ENCODE measurements around the gene SMAD4. TPM values are rescaled to one million over a fixed set of nuclear protein-coding genes. Genes with fewer than 3 reads are reported as not detected.
A peak's percentile ranks its signal among the peaks of the same experiment; 100 is the strongest.

SMAD4 gene
- total RNA-seq, 2 donors from 2014 or later, result 57.5 to 102 TPM

DNA sequence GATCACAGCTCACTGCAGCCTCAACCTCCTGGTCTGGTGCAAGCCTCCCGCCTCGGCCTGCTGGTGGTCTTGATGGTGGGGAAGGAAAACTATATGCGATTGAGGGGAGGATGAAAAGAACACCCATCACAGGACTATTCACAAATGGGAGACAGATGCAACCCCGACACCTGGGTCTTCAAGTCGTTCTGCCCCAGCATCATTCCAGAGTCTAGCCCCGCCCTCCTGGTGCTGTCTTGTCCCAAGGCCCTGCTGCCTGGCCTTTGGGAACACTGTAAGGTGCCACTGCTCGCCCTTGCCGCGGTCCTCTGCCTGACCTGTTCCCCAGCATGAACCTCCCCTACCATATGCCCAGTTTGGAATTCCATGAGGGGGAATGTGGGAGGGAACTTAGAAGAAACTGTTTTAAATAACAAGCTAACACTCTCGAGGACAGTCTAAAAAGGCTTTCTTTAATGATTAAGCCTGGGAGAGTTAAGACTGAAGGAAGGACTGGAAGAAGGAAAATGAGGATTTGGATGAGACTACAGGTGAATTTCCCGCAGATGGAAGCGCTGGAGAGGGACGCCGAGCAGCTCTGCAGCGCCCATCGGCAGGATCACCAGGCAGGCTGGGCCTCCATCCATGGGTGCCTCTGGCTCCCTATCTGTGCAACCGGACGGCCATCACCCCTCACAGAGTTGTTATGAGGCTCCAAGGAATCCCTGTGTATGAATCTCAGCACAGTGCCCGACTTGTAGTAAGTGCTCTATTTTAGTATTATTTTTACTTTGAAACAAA, 92.4 kb downstream of the SMAD4 start:
- DNase-seq (ENCODE audit: low spot score), result peak; percentile 26
- no peak overlapping the region for H3K27ac ChIP-seq
- H3K4me1 ChIP-seq, result no peaks in the 10 kb centered on the region
- no peaks in the 10 kb centered on the region for H3K27me3 ChIP-seq
- H3K36me3 ChIP-seq, result no peaks in the 10 kb centered on the region
- H3K4me3 ChIP-seq, result no peak overlapping the region
- H3K9me3 ChIP-seq, result no peaks in the 10 kb centered on the region
- TF ChIP-seq, protein P1, sequence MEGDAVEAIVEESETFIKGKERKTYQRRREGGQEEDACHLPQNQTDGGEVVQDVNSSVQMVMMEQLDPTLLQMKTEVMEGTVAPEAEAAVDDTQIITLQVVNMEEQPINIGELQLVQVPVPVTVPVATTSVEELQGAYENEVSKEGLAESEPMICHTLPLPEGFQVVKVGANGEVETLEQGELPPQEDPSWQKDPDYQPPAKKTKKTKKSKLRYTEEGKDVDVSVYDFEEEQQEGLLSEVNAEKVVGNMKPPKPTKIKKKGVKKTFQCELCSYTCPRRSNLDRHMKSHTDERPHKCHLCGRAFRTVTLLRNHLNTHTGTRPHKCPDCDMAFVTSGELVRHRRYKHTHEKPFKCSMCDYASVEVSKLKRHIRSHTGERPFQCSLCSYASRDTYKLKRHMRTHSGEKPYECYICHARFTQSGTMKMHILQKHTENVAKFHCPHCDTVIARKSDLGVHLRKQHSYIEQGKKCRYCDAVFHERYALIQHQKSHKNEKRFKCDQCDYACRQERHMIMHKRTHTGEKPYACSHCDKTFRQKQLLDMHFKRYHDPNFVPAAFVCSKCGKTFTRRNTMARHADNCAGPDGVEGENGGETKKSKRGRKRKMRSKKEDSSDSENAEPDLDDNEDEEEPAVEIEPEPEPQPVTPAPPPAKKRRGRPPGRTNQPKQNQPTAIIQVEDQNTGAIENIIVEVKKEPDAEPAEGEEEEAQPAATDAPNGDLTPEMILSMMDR (IDR thresholded peaks at IDR 0.05), result no peak

DNA sequence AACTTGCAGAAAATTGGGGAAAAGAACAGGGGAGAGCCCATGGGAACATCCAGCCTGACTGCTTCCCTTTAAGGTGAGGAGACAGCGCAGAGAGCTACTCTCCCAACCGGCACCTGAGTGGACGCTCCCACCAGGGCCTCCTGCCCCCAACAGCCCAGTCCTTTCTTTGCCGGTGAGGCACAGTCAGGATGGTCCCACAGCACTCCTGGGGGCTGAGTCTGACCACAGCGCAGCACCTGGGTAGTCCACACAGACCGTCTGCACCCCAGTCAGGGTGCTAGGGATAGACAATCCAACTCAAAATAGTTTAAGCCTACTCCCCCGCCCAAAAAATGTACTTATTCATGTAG, 93.0 kb downstream of the SMAD4 start:
- Histone ChIP-seq H3K4me3 (no peak overlapping the region), H3K36me3 (no peaks in the 10 kb centered on the region), H3K9me3 (no peaks in the 10 kb centered on the region), H3K27ac (no peak overlapping the region), H3K4me1 (no peaks in the 10 kb centered on the region), H3K27me3 (no peaks in the 10 kb centered on the region)
- TF ChIP-seq, protein P1 (IDR thresholded peaks at IDR 0.05), result no peak
- peak; percentile 13 for DNase-seq (ENCODE audit: low spot score)

GRCh38 chr18:51123481-51123880, 93.5 kb downstream of the SMAD4 start:
- DNase-seq (ENCODE audit: low spot score), result peak; percentile 9
- H3K36me3 ChIP-seq, result no peaks in the 10 kb centered on the region
- H3K4me3 ChIP-seq, result no peak overlapping the region
- H3K27ac ChIP-seq, result no peak overlapping the region
- TF ChIP-seq, protein P1 (IDR thresholded peaks at IDR 0.05), result no peak
- H3K4me1 ChIP-seq, result no peaks in the 10 kb centered on the region
- H3K9me3 ChIP-seq, result no peaks in the 10 kb centered on the region
- H3K27me3 ChIP-seq, result no peaks in the 10 kb centered on the region

DNA sequence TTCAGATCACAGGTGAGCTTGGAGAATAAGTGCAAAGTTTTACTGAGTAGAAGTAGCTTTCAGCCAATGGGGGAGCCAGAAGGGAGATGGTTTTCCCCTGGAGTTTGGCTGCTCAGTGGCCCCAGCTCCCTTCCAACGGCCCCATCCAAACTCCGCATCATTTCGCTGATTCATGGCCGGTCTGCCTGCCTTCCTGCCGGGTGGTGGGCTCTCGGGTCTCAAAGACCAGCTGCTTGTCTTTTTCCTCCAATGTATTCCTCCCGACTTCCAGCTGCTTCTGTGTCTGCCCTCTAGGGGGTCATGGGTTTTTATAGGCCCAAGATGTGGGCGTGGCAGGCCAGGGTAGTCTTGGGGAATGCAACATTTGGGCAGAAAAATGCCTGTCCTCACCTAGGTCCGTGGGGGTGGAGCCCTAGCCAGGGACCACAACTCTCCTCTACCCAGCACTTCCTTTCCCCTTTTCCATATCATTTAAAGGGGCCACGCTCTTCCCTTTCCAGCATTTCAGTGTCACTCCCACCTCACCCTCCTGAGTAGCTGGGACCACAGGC, 94.0 kb downstream of the SMAD4 start:
- H3K27me3 ChIP-seq, result no peaks in the 10 kb centered on the region
- H3K4me3 ChIP-seq, result no peak overlapping the region
- H3K4me1 ChIP-seq, result no peaks in the 10 kb centered on the region
- TF ChIP-seq, protein P1 (IDR thresholded peaks at IDR 0.05), result no peak
- H3K27ac ChIP-seq, result no peak overlapping the region
- H3K9me3 ChIP-seq, result no peaks in the 10 kb centered on the region
- DNase-seq (ENCODE audit: low spot score), result peak; percentile 40
- no peaks in the 10 kb centered on the region for H3K36me3 ChIP-seq

GRCh38 chr18:51125976-51126375, 96.0 kb downstream of the SMAD4 start:
- H3K9me3 ChIP-seq, result no peaks in the 10 kb centered on the region
- no peaks in the 10 kb centered on the region for H3K36me3 ChIP-seq
- TF ChIP-seq, protein P1 (IDR thresholded peaks at IDR 0.05), result no peak
- no peak for DNase-seq (ENCODE audit: low spot score)
- no peak overlapping the region for H3K27ac ChIP-seq
- no peak overlapping the region for H3K4me3 ChIP-seq
- no peaks in the 10 kb centered on the region for H3K27me3 ChIP-seq
- H3K4me1 ChIP-seq, result no peaks in the 10 kb centered on the region
